Coronary artery (tissue), 2 donors: ENCODE measurements around the gene CIZ1.

Experiments
- DNase-seq: peaks from one replicate; pipeline ENCODE4 v3.0.0-alpha.2; 2017; ENCODE audit warnings: low spot score
- H3K27ac ChIP-seq, 2 donors: fragments of 200-600 bp; sonication (generic); one replicate each; pipeline ENCODE4 v1.5.1; 2016 to 2019
- H3K4me3 ChIP-seq: fragments of 200-600 bp; sonication (generic); 2 replicates; pipeline ENCODE4 v1.5.1; 2016; ENCODE audit warnings: mild to moderate bottlenecking, moderate library complexity
- CTCF ChIP-seq: fragments of 200-600 bp; sonication (generic); IDR thresholded peaks from one replicate; pipeline ENCODE4 v1.5.1; 2019; ENCODE audit warnings: antibody characterized with exemption

Gene CIZ1

GRCh38 chr9:128146591-128147120 is 44.7 kb downstream of the CIZ1 start:
- no peak overlapping the region for H3K4me3 ChIP-seq
- no peak for TF ChIP-seq CTCF
- DNase-seq: no peak
- H3K27ac ChIP-seq: no peak overlapping the region

GRCh38 chr9:128145951-128146351 is 45.4 kb downstream of the CIZ1 start:
- Histone ChIP-seq H3K4me3 (no peak overlapping the region), H3K27ac (no peak overlapping the region)
- TF ChIP-seq CTCF: no peak
- DNase-seq: no peak

GRCh38 chr9:128145536-128145935 is 45.8 kb downstream of the CIZ1 start:
- DNase-seq: no peak
- no peak for TF ChIP-seq CTCF
- no peak overlapping the region for H3K4me3 ChIP-seq
- H3K27ac ChIP-seq: no peak overlapping the region

DNA sequence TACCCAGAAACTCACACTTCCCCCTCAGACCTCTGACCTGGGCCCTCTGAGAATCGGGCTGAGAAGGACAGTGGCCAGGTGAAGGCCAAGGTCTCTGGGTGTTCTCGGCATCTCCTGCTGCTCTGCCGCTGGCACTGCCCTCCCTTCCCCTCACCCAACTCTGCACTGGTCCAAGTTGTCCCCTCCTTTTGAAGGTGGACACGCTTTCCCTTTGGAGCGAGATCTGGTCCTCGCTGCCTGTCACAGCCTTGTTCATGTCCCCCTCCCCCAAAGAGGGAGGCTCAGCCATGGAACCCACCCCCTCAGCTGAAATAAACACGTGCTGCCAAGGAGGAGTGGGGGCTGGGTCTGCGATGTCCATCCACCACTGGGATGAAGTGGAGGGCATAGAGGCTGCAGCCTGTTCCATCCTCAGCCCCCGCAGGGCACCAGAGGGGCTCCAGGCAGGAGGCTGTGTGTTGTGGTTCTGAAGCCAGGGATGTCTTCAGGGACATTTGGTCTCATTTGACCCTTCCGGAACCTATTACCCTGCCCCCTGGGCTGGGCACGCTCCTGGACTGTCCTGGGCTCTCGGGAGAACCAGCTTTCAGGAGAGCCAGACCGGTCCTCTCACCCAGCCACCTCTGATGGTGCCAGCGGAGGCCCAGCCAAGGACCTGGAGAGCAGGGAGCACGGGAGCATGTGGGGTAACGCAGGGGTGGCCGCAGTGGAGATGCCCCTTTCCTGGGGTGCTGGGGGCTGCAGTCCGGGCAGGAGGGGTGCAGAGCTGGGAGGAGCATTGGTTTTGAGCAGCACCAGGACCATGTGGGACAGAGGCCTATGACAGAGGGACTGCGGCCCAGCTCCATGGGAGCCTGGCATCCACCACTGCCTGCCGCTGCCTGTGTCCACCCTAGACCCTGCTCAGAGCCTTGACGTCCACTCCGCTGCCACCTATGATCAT is 46.9 kb downstream of the CIZ1 start:
- no peak for DNase-seq
- no peak for TF ChIP-seq CTCF
- H3K4me3 ChIP-seq: no peak overlapping the region
- no peak overlapping the region for H3K27ac ChIP-seq

DNA sequence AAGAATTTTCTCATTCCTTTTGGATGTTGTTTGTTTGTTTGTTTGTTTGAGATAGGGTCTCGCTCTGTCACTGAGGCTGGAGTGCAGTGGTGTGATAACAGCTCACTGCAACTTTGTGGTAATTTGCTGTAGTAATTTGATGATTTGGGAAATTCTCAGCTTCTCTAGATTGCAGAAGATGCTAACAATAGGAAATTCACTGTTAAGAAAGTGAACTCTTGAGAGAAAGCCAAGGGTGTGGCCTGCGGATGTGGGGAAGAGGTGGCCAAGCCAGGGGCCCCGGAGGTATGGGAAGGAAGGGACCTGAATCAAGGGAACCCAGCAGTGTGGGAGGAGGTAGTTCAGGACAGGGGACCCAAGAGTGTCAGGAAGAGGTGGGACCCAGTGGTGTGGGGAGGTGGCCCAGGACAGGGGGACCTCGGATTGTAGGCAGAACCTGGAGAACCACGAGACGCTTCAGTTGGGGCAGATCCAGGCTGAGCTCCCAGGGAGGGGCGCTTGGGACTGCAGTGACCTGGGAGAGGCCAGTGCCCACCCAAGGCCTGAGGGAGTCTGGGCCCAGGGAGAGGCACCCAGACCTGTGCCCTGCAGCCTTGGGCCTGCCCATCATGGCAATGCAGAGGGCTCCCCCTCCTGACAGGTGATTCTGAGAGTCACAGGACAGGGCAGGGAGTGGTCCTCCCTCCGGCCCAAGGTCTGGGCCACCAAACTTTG is 47.7 kb downstream of the CIZ1 start:
- Histone ChIP-seq H3K27ac (no peak overlapping the region), H3K4me3 (no peak overlapping the region)
- DNase-seq: no peak
- no peak for TF ChIP-seq CTCF

GRCh38 chr9:128142596-128142995 is 48.8 kb downstream of the CIZ1 start:
- DNase-seq: no peak
- TF ChIP-seq CTCF: no peak
- Histone ChIP-seq H3K4me3 (no peak overlapping the region), H3K27ac (no peak overlapping the region)
